ENCODE results near the gene CELSR2.

Gene CELSR2

DNA sequence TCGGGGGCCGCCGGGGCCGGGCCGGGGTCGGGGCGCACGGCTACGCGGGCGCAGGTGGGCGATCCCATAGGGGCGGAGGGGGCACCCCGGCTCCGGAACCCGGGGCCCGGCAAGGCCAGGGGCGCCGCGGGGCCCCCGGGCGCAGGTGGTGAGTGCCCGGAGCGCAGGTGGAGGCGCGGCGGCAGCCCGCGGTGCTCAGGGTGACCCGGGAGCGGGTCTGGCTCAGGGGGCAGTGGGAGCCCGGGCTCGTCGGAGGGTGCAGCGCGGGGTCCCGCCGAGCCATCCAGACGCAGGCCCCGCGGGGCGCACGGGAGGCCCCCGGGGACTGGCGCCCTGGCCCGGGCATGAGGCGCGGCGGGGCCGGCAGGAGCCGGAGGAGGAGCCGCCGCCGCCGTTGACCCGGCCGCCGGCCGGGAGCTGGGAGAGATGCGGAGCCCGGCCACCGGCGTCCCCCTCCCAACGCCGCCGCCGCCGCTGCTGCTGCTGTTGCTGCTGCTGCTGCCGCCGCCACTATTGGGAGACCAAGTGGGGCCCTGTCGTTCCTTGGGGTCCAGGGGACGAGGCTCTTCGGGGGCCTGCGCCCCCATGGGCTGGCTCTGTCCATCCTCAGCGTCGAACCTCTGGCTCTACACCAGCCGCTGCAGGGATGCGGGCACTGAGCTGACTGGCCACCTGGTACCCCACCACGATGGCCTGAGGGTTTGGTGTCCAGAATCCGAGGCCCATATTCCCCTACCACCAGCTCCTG lies 489 bp downstream of the CELSR2 start:
- no peak for FAIRE-seq
- no peak for DNase-seq (ENCODE audit: extremely low spot score, insufficient read length, low read depth)

DNA sequence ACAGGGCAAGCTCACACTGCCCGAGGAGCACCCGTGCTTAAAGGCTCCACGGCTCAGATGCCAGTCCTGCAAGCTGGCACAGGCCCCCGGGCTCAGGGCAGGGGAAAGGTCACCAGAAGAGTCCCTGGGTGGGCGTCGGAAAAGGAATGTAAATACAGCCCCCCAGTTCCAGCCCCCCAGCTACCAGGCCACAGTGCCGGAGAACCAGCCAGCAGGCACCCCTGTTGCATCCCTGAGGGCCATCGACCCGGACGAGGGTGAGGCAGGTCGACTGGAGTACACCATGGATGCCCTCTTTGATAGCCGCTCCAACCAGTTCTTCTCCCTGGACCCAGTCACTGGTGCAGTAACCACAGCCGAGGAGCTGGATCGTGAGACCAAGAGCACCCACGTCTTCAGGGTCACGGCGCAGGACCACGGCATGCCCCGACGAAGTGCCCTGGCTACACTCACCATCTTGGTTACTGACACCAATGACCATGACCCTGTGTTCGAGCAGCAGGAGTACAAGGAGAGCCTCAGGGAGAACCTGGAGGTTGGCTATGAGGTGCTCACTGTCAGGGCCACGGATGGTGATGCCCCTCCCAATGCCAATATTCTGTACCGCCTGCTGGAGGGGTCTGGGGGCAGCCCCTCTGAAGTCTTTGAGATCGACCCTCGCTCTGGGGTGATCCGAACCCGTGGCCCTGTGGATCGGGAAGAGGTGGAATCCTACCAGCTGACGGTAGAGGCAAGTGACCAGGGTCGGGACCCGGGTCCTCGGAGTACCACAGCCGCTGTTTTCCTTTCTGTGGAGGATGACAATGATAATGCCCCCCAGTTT lies 1.3 kb downstream of the CELSR2 start:
- FAIRE-seq: no peak
- no peak for DNase-seq (ENCODE audit: extremely low spot score, insufficient read length, low read depth)

DNA sequence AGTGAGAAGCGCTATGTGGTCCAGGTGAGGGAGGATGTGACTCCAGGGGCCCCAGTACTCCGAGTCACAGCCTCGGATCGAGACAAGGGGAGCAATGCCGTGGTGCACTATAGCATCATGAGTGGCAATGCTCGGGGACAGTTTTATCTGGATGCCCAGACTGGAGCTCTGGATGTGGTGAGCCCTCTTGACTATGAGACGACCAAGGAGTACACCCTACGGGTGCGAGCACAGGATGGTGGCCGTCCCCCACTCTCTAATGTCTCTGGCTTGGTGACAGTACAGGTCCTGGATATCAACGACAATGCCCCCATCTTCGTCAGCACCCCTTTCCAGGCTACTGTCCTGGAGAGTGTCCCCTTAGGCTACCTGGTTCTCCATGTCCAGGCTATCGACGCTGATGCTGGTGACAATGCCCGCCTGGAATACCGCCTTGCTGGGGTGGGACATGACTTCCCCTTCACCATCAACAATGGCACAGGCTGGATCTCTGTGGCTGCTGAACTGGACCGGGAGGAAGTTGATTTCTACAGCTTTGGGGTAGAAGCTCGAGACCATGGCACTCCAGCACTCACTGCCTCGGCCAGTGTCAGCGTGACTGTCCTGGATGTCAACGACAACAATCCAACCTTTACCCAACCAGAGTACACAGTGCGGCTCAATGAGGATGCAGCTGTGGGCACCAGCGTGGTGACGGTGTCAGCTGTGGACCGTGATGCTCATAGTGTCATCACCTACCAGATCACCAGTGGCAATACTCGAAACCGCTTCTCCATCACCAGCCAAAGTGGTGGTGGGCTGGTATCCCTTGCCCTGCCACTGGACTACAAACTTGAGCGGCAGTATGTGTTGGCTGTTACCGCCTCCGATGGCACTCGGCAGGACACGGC lies 2.2 kb downstream of the CELSR2 start:
- FAIRE-seq (no peak), DNase-seq (ENCODE audit: extremely low spot score, insufficient read length, low read depth) (no peak)

- no peak for FAIRE-seq
These were observed 3.0 kb downstream of the CELSR2 start for GRCh38 chr1:109252167-109252892.

DNA sequence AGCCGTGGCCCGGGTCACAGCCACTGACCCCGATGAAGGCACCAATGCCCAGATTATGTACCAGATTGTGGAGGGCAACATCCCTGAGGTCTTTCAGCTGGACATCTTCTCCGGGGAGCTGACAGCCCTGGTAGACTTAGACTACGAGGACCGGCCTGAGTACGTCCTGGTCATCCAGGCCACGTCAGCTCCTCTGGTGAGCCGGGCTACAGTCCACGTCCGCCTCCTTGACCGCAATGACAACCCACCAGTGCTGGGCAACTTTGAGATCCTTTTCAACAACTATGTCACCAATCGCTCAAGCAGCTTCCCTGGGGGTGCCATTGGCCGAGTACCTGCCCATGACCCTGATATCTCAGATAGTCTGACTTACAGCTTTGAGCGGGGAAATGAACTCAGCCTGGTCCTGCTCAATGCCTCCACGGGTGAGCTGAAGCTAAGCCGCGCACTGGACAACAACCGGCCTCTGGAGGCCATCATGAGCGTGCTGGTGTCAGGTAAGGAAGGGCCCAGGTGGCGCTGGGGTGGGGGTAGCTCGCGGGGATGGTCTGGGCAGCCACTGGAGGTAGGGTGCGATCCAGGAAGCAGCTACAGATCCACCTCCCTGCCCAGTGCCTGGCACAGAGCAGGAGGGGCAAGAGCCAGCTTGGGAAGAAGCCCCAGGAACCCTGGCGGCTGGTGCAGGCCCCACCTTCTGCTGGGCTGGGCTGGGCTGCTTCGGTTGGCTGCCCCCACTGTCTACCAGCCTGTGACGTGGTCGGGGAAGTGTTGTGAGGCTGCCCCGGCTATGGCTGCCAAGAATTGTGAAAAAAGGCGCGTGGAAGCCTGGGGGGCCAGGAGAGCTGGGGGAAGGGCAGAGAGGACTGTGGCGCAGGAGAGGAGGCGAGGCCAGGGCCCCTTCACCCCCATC lies 3.8 kb downstream of the CELSR2 start:
- no peak for FAIRE-seq

More at GRCh38 chr1:109252167-109252892, 3.0 kb downstream of the CELSR2 start:
- DNase-seq (ENCODE audit: extremely low spot score, insufficient read length, low read depth): no peak

GRCh38 chr1:109253803-109254620 lies 4.7 kb downstream of the CELSR2 start:
- DNase-seq (ENCODE audit: extremely low spot score, insufficient read length, low read depth): no peak
- FAIRE-seq: no peak

More for the DNA sequence above, 3.8 kb downstream of the CELSR2 start:
- DNase-seq (ENCODE audit: extremely low spot score, insufficient read length, low read depth): no peak

DNA sequence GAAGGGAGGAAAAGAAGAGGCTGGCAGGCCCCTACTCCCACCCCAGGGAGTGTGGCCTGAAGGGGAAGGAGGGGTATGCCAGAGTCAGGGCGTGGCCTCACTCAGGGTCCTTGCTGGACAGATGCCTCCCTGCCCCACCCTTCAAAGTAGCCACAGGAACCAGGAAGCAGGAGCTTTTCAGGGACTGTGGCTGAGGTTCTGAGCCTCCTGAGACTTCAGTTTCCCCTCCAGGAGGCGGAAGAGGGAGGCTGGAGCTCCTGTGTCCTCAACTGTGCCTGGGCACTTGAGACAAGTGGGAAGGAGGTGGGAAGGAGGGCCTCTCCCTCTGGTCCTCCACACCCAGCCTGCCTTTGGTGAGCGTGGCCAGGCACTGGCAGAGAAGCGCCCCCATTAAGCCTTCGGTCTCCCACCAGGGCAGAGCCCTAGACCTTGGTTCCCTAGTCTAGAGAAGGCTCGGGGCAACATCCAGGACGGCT lies 5.3 kb downstream of the CELSR2 start:
- DNase-seq (ENCODE audit: extremely low spot score, insufficient read length, low read depth) (no peak), FAIRE-seq (no peak)

GRCh38 chr1:109255097-109255651 lies 5.8 kb downstream of the CELSR2 start:
- DNase-seq (ENCODE audit: extremely low spot score, insufficient read length, low read depth): no peak
- FAIRE-seq: no peak

GRCh38 chr1:109255678-109256077 lies 6.3 kb downstream of the CELSR2 start:
- FAIRE-seq (no peak), DNase-seq (ENCODE audit: extremely low spot score, insufficient read length, low read depth) (no peak)

DNA sequence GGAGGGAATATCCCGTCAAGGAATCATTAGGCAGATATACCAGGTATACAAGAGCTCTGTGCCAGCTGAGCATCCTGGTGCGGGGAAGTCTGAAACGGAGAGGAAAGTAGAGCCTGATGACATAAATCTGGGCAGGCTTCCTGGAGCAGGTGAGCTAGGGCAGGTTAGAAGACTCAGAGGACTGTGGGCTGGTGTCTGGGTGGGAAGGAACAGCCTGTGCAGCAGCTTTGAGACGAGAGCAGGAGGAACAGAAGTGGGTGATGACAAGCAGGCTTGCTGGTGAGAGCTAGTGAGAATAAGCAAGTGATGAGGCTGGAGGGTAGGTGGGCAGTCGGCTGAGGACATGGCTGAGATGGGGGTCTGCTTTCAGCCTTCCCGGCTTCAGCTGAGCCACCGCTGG lies 6.7 kb downstream of the CELSR2 start:
- DNase-seq (ENCODE audit: extremely low spot score, insufficient read length, low read depth): no peak
- no peak for FAIRE-seq

DNA sequence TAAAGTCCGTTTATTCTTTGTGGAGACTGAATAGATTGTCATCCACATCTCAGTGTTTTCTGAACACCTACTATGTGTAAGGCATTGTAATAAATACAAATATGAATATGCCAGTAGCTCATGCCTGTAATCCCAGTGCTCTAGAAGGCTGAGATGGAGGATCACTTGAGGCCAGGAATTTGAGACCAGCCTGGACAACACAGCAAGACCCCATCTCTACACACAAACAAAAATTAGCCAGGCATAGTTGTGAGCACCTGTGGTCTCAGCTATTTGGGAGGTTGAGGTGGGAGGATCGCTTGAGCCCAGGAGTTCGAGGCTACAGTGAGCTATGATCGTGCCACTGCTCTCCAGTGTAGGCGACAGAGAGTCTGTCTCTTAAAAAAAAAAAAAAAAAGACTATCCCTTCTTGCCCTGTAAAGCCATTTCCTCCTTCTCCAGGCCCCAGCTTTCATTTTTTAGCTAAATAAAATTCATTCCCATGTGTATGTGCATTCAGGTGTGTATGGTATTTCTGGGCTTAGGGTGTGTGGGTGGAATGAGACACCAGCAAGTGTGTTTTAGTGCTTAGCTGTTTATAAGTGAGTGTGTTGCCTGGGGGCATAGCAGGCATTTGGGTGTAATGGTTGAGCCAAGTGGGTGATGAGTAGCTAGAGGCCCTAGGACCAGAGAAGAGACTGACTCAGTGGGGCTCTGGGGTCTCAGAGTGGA lies 7.8 kb downstream of the CELSR2 start:
- no peak for FAIRE-seq
- DNase-seq (ENCODE audit: extremely low spot score, insufficient read length, low read depth): no peak

DNA sequence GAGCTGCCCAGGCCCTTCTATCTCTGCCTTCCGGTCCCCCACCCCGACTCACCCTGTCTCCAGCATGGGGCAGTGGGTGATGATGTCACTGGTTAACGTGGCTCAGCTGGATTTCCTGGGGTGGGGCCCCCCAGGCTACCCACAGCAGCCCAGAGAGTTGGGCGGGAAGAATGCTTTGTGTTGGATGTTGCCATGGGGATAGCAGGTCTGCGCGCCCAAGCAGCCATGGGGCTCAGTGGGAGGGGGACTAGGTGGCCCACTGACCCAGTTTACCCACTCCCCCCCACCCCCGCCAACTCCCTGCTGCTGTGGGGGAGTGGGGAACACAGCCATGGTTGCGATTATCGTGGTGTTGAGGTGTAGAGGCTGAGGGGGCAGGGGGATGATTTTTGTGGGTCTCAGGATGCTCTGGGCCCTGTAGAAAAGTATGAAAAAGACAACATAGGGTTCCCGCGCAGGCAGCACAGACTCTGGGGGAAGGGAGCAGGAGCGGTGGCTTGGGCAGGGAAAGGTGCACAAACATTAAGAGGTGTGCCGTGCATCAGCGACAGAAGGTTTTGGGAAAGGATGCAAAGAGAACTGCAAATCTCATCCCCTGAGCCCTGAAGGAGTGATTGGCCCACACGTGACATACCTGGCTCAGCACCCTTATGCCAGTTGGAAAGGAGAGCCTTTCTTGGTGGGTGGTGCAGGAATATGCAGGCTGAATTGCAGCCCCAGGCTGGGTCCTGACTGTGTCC lies 8.5 kb downstream of the CELSR2 start:
- FAIRE-seq (no peak), DNase-seq (ENCODE audit: extremely low spot score, insufficient read length, low read depth) (no peak)

- DNase-seq (ENCODE audit: extremely low spot score, insufficient read length, low read depth): no peak
- FAIRE-seq: no peak
These were observed 9.4 kb downstream of the CELSR2 start for GRCh38 chr1:109258481-109259466.

DNA sequence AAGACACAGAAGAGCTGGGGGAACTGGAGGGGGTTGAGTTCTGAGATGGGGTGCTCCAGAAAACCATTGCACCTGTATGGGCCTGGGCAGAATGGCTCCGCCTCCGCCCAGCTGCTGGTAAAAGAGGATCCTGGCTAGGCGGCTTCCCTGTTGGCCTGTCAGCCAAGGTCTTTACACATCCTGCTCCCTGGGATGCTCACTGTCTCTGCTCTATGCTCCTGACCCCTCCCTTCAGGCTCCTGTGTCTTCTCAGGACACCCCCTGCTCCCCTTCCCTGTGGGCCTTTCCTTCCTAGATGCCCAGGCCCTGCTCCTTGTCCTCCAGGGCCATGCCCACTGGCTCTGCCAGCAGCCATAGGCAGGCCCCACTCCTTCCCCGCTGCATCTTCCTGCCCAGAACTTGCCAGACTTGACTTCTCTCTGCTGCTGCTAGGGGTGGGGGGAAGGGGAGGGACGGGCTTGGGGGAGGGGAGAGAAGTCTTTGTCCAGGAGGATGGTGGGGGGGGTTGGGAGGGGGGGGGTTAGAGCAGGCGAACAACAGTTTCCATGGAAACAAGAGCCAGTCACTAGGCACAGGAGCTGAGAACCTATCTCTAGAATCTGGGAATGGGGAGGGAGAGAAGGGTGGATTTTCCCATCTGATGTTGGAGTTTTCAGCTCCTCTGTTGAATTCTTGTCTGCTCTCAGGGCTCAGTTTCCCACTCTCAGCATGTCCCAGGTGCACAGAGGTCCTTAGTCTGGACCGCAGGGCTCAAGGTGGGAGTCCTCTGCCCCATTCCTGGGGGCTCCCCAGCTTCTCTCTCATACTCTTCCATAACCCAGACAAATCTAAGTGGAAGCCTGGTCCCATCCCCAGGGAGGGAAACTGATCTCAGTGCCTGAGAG lies 10.6 kb downstream of the CELSR2 start:
- DNase-seq (ENCODE audit: extremely low spot score, insufficient read length, low read depth) (no peak), FAIRE-seq (no peak)

Data from GM18507 (cell line).